ENCODE results near the gene CEMIP. TPM values are rescaled to one million over a fixed set of nuclear protein-coding genes. Genes with fewer than 3 reads are reported as not detected.

The CEMIP gene
- total and polyA plus RNA-seq, 10 of the 15 experiments (the other 5 are each of a cell fraction or from before 2014, with no cell fraction given), result 0.01 to 0.44 (median 0.16) TPM; not detected in 6

DNA sequence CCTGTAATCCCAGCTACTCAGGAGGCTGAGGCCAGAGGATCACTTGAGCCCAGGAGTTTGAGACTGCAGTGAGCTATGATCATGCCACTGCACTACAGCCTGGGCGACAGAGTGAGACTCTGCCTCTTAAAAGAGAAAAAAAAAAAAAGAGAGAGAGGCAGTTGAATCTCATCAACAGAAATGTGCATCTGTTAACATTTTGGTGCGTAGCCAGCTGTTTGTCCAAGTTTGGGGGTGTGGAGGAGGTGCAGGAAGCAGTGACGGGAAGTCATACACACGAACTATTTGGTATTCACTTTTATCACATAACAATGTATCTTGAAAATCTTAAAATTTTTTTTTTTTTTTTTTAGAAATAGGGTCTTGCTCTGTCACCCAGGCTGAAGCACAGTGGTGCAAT, 18.2 kb upstream of the CEMIP start:
- Histone ChIP-seq H4K20me1 (ENCODE audit: control insufficient read depth, insufficient read depth) (no peaks in the 10 kb centered on the region), H3K4me3 (no peak overlapping the region), H3K27ac (ENCODE audit: control insufficient read depth, insufficient read depth) (no peak overlapping the region), H3K4me1 (ENCODE audit: control insufficient read depth, insufficient read depth, low read length) (no peaks in the 10 kb centered on the region), H3K27me3 (replicated peaks in 1 of 2; ENCODE audit: control insufficient read depth in 2 of 2, insufficient read depth in 2 of 2, low read length in 1 of 2) (no peaks in the 10 kb centered on the region), H2AFZ (ENCODE audit: control insufficient read depth, low read depth, low read length) (no peak overlapping the region), H3K36me3 (ENCODE audit: control insufficient read depth in 2 of 2, insufficient read depth in 2 of 2, low read length in 1 of 2) (no peaks in the 10 kb centered on the region; a peak in 1 of 4 replicates), H3K4me2 (ENCODE audit: control insufficient read depth, insufficient read depth) (no peak overlapping the region), H3K9ac (ENCODE audit: control insufficient read depth, insufficient read depth, low read length) (no peak overlapping the region), H3K9me3 (replicated peaks; ENCODE audit: control insufficient read depth, insufficient read depth, low read length) (no peaks in the 10 kb centered on the region), H3K79me2 (ENCODE audit: control insufficient read depth, insufficient read depth, low read length) (no peaks in the 10 kb centered on the region)
- RAD21 ChIA-PET (ENCODE audit: unreplicated experiment), result interaction anchor here (0.9 kb wide), 1 partner anchor 15 kb away, joined by 4 read pairs; no protein-coding TSS in a partner anchor
- DNase-seq (ENCODE audit: low read depth, low spot score) (no peak), ATAC-seq (no peak), FAIRE-seq (no peak)
- SMC1A ChIA-PET (ENCODE audit: uncharacterized antibody, unreplicated experiment), result no interaction called here
- POLR2A ChIA-PET, result interaction anchor here (0.7 kb wide), 1 partner anchor 508 kb away, joined by 3 read pairs; no protein-coding TSS in a partner anchor
- intact Hi-C loops (cut with micrococcal nuclease; ENCODE audit: unreplicated experiment) (no loop called here), in situ Hi-C loops (cut with MboI) (no loop called here)
- BruUV-seq (replicated peaks), result no TSS peak
- CTCF ChIA-PET, result interaction anchor here (0.7 kb wide), 1 partner anchor 12 kb away, joined by 3 read pairs; no protein-coding TSS in a partner anchor
- WGBS (ENCODE audit: insufficient coverage, insufficient replicate concordance, low lambda C conversion rate, missing lambda C conversion rate), result 39% methylated on average over 4 of the region's 4 CpGs
- TF ChIP-seq, protein P1, sequence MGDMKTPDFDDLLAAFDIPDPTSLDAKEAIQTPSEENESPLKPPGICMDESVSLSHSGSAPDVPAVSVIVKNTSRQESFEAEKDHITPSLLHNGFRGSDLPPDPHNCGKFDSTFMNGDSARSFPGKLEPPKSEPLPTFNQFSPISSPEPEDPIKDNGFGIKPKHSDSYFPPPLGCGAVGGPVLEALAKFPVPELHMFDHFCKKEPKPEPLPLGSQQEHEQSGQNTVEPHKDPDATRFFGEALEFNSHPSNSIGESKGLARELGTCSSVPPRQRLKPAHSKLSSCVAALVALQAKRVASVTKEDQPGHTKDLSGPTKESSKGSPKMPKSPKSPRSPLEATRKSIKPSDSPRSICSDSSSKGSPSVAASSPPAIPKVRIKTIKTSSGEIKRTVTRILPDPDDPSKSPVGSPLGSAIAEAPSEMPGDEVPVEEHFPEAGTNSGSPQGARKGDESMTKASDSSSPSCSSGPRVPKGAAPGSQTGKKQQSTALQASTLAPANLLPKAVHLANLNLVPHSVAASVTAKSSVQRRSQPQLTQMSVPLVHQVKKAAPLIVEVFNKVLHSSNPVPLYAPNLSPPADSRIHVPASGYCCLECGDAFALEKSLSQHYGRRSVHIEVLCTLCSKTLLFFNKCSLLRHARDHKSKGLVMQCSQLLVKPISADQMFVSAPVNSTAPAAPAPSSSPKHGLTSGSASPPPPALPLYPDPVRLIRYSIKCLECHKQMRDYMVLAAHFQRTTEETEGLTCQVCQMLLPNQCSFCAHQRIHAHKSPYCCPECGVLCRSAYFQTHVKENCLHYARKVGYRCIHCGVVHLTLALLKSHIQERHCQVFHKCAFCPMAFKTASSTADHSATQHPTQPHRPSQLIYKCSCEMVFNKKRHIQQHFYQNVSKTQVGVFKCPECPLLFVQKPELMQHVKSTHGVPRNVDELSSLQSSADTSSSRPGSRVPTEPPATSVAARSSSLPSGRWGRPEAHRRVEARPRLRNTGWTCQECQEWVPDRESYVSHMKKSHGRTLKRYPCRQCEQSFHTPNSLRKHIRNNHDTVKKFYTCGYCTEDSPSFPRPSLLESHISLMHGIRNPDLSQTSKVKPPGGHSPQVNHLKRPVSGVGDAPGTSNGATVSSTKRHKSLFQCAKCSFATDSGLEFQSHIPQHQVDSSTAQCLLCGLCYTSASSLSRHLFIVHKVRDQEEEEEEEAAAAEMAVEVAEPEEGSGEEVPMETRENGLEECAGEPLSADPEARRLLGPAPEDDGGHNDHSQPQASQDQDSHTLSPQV (IDR thresholded peaks at IDR 0.05), result no peak
- TF ChIP-seq, protein P2, sequence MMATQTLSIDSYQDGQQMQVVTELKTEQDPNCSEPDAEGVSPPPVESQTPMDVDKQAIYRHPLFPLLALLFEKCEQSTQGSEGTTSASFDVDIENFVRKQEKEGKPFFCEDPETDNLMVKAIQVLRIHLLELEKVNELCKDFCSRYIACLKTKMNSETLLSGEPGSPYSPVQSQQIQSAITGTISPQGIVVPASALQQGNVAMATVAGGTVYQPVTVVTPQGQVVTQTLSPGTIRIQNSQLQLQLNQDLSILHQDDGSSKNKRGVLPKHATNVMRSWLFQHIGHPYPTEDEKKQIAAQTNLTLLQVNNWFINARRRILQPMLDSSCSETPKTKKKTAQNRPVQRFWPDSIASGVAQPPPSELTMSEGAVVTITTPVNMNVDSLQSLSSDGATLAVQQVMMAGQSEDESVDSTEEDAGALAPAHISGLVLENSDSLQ (IDR thresholded peaks at IDR 0.05), result no peak
- no peak for TF ChIP-seq EP300 (IDR thresholded peaks at IDR 0.05; ENCODE audit: borderline replicate concordance in 1 of 2, control insufficient read depth in 1 of 2, low read depth in 2 of 2, low read length in 2 of 2)
- no peak for TF ChIP-seq STAT1 (conservative IDR thresholded peaks at IDR 0.05)
- no peak for TF ChIP-seq ZNF207 (IDR thresholded peaks at IDR 0.05; ENCODE audit: borderline replicate concordance)
- TF ChIP-seq SIX5 (IDR thresholded peaks at IDR 0.05; ENCODE audit: low read depth, low read length, severe bottlenecking), result no peak
- TF ChIP-seq, protein P3, sequence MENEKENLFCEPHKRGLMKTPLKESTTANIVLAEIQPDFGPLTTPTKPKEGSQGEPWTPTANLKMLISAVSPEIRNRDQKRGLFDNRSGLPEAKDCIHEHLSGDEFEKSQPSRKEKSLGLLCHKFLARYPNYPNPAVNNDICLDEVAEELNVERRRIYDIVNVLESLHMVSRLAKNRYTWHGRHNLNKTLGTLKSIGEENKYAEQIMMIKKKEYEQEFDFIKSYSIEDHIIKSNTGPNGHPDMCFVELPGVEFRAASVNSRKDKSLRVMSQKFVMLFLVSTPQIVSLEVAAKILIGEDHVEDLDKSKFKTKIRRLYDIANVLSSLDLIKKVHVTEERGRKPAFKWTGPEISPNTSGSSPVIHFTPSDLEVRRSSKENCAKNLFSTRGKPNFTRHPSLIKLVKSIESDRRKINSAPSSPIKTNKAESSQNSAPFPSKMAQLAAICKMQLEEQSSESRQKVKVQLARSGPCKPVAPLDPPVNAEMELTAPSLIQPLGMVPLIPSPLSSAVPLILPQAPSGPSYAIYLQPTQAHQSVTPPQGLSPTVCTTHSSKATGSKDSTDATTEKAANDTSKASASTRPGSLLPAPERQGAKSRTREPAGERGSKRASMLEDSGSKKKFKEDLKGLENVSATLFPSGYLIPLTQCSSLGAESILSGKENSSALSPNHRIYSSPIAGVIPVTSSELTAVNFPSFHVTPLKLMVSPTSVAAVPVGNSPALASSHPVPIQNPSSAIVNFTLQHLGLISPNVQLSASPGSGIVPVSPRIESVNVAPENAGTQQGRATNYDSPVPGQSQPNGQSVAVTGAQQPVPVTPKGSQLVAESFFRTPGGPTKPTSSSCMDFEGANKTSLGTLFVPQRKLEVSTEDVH (IDR thresholded peaks at IDR 0.05; ENCODE audit: low read depth, partially characterized antibody), result no peak
- TF ChIP-seq, protein P4, sequence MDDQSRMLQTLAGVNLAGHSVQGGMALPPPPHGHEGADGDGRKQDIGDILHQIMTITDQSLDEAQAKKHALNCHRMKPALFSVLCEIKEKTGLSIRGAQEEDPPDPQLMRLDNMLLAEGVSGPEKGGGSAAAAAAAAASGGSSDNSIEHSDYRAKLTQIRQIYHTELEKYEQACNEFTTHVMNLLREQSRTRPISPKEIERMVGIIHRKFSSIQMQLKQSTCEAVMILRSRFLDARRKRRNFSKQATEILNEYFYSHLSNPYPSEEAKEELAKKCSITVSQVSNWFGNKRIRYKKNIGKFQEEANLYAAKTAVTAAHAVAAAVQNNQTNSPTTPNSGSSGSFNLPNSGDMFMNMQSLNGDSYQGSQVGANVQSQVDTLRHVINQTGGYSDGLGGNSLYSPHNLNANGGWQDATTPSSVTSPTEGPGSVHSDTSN (IDR thresholded peaks at IDR 0.05; ENCODE audit: insufficient replicate concordance, low read depth, low read length), result no peak
- TF ChIP-seq, protein P5, sequence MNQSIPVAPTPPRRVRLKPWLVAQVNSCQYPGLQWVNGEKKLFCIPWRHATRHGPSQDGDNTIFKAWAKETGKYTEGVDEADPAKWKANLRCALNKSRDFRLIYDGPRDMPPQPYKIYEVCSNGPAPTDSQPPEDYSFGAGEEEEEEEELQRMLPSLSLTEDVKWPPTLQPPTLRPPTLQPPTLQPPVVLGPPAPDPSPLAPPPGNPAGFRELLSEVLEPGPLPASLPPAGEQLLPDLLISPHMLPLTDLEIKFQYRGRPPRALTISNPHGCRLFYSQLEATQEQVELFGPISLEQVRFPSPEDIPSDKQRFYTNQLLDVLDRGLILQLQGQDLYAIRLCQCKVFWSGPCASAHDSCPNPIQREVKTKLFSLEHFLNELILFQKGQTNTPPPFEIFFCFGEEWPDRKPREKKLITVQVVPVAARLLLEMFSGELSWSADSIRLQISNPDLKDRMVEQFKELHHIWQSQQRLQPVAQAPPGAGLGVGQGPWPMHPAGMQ (IDR thresholded peaks at IDR 0.05; ENCODE audit: borderline replicate concordance), result no peak

Data from GM12878 (cell line).